T follicular helper cell (primary cell): ENCODE results near the gene CR1L.
A peak's percentile ranks its signal among the peaks of the same experiment; 100 is the strongest.
"Not testable (repeated sequence)": the region's sequence is repeated elsewhere in the genome, so short reads cannot be mapped to it uniquely, and the experiment has no call there.

ENCODE experiments used
- DNase-seq: peaks from one replicate; pipeline ENCODE4 v3.0.0-alpha.2; 2020; ENCODE audit warnings: low read depth
- total RNA-seq, 2 experiments: gene quantifications; one replicate each; lab custom pipeline; 2026; lab: John Stamatoyannopoulos, UW

Gene CR1L
- 0 to 0.06 reads per million in 2 experiments for total RNA-seq

DNA sequence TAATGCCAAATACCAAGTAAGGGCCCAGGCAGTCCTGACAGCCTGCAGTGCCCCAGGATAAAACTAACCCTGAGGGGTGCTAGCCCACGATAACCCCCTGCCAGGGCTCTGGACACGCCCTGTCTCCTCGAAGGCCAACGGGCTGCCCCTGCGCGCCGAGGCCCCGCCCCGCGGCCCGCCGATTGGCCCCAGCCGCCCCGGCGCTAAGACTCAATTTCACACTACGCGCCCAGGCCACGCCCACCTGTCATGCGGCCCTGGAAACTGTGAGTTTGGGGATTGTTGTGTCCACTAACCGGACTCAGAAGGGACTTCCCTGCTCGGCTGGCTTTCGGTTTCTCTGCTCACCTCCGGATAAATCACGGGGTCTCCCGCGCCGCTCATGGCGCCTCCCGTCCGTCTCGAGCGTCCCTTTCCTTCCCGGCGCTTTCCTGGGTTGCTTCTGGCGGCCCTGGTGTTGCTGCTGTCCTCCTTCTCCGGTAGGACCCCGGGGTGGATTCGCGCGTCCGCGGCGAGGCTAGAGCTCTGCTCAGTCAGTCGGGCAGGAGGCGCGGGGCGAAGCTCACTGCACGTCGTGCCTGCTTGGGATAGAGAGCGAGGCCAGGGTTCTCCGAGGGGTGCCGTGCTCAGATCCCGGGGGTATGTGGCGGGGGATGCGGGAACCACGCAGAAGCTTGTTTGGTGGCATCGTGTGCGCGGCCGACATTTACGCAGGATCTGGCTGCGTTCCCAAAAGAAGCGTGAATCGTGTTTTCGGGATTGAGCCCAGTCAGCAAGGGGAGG lies at the start of gene CR1L:
TSS of gene CR1L (plus strand) at position 282 of the 783 bp plus-strand sequence. CDS start at position 383, 101 bp downstream.
- peak; percentile 46 for DNase-seq

DNA sequence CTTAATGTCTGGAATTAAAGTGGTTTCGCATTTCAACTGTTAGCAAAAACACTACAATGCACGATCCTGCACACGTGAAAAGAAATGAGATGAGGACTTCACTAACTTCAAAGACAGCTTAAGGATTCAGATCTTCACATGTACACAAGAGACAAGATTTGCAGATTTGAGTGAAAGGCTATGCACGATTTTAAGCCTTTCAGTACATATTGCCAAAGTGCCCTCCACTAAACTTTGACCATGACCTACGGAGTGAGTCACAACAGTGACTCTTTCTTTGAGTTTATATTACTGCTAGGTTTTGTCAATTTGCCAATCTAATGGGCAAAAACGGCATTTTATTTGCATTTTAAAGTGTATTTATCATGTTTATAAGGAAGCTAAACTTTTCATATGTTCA lies 41.2 kb upstream of the CR1L start:
- DNase-seq = no peak

- DNase-seq = no peak
These were observed 39.2 kb upstream of the CR1L start for GRCh38 chr1:207605444-207606361.

GRCh38 chr1:207606362-207606755 lies 38.6 kb upstream of the CR1L start:
- DNase-seq = no peak

DNA sequence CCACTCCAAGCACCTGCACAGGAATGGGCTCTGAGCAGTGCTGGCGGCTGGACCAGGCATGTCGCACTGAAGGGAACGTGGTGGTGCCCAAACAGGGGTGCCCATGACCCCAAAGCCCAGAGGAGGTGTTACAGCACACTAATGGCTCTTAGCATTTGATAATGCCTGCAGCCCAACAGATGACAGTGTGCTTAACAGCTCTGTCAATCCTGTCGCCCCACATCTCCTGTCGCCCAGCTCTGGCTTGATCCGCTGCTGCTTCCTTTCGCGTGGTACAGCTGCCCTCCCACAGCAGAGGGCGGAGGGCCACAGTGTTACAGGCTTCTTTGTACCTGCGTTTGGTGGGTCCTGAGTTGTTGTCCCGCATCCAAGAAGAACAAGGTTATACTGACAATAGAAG lies 32.2 kb upstream of the CR1L start:
- DNase-seq = no peak

DNA sequence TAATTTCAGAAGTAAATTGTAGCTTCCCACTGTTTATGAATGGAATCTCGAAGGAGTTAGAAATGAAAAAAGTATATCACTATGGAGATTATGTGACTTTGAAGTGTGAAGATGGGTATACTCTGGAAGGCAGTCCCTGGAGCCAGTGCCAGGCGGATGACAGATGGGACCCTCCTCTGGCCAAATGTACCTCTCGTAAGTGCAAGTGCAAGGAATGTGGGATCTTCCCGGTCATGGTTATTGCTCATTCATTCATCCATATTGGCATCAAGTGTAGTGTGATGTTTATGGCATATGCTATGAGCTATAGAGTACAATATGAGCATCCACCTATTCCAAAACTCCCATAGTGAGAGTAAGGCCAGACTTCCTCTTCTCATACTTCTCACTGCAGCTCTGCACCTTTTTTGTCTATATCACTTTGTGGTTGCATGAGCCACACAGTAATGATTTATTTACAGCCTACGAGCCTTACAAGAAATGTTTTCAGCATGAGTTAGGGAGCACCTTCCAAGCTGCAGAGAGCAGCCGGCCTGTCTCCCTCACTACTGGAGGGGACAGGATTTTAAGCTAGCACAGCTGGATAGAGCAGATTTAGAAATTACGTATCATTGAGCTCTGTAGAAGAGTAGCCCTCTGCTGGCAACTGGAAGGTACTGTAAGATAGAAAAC lies 24.9 kb upstream of the CR1L start:
- no peak for DNase-seq

- no peak for DNase-seq
These were observed 24.4 kb upstream of the CR1L start for GRCh38 chr1:207620543-207620893.

GRCh38 chr1:207625504-207626071 lies 19.3 kb upstream of the CR1L start:
- not testable (repeated sequence) for DNase-seq

- DNase-seq = no peak
These were observed 18.0 kb upstream of the CR1L start for GRCh38 chr1:207626972-207627337.

DNA sequence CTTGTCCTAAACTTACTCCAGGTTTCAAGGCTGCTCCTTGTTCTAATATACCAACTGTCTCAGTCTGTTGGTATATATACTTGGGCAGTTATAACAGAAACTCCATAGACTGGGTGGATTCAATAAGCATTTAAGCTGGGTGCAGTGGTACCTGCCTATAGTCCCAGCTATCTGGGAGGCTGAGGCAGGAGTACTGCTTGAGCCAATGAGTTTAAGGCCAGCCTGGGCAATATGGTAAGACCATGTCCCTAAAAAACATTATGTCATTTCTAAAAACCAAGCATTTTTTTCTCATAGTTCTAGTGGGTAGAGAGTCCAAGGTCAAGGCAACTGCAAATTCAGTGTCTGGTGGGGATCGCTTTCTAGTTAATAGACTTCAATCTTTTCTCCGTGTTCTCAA lies 17.4 kb upstream of the CR1L start:
- no peak for DNase-seq

DNA sequence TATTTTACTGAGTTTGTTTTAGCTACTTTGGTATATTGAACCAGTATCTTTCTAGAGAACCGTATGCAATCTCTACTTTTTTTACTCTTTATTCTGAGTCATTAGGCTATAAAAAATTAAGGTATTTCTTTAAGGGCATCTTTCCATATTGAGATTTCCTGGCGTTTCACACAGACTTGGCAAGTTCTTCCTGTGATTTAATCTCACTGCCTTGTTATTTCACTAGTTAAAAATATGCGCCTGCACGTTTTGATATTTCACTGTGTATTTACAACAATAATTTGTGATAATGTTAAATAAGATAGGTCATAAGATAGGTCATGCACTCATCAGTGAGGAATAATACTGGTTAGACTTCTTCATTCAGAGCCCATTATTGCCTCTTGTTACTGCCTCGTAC lies 16.2 kb upstream of the CR1L start:
- no peak for DNase-seq

GRCh38 chr1:207631137-207631536 lies 13.8 kb upstream of the CR1L start:
- no peak for DNase-seq

DNA sequence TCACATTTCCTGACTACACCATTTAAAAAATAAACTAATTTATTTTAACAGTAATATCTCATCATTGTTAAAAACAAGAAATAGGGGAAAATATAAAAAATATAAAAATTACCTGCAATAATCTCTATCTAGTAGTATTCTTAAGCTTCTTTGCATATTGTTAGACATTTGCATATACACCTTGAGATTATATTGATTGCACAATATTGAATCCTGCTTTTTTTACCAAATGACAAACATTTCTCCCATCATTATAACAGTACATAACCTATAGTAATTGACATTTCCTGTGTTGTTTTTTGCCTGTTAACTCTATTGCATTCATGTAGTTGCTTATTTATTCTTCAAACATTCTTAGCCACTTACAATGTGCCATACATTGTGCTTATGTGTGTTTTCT lies 11.7 kb upstream of the CR1L start:
- no peak for DNase-seq

- DNase-seq = not testable (repeated sequence)
These were observed 11.1 kb upstream of the CR1L start for GRCh38 chr1:207633699-207634289.

DNA sequence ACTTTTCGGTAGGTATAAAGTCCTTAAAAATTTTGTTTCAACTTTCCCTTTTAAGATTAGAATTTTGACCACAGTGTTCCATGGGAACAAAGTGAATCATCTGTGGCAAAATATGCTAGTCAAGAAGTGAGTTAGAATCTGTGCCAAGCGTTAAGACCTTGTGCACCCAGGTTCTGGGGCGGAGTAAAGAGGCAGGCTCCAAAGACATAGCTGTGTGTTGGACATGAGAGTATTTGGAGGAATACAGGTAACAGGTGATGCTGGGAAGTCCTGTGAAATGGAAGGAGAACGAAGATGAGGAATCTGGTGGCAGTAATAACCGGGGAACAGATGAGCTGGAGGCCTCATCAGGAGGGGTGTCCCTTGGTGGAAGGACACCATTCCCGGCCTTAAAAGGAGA lies 10.6 kb upstream of the CR1L start:
- DNase-seq = not testable (repeated sequence)

DNA sequence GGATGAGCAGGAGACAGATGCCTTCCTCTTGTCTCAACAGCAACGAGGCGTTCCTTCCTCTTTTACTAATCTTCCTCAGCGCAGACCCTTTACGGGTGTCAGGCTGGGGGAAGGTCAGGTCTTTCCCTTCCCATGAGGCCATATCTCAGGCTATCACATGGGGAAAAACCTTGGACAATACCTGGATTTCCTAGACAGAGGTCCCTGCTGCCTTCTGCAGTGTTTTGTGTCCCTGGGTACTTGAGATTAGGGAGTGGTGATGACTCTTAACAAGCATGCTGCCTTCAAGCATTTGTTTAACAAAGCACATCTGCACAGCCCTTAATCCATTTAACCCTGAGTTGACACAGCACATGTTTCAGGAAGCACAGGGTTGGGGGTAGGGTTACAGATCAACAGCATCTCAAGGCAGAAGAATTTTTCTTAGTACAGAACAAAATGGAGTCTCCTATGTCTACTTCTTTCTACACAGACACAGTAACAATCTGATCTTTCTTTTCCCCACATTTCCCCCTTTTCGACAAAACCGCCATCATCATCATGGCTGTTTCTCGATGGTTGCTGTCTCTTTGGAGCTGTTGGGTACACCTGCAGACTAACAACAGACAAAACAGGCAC lies 9.3 kb upstream of the CR1L start:
- not testable (repeated sequence) for DNase-seq

- DNase-seq = not testable (repeated sequence)
These were observed 6.3 kb upstream of the CR1L start for GRCh38 chr1:207638487-207639145.

DNA sequence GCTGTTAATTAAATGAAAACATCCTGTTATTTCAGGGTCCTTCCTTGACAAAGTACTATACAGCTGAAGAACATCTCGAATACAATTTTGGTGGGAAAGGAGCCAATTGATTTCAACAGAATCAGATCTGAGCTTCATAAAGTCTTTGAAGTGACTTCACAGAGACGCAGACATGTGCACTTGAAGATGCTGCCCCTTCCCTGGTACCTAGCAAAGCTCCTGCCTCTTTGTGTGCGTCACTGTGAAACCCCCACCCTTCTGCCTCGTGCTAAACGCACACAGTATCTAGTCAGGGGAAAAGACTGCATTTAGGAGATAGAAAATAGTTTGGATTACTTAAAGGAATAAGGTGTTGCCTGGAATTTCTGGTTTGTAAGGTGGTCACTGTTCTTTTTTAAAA lies 5.6 kb upstream of the CR1L start:
- not testable (repeated sequence) for DNase-seq

GRCh38 chr1:207644166-207644851 lies 624 bp upstream of the CR1L start:
- no peak for DNase-seq

GRCh38 chr1:207645635-207646081 lies 725 bp downstream of the CR1L start:
- DNase-seq = no peak
